ENCODE results near the gene DOK5.

DNA sequence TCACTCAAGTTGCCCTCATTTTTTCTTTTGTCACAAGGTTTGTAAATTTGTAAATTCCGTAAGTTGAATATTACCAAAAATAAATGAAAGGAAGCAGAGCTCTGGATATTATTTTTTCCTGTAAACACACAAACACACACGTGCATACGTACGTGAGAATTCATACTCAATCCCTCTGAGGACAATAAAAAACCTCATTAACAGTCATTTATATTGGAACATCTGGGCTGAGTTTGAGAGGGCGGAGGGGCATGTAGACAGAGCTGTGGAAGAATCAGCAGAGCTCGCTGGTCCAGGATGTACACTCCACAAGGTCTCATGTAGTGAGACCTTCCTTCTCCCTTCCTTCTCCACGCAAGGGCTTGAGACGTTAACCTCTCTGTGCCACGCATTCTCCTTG lies 24.2 kb upstream of the DOK5 start:
- TF ChIP-seq, protein P1, sequence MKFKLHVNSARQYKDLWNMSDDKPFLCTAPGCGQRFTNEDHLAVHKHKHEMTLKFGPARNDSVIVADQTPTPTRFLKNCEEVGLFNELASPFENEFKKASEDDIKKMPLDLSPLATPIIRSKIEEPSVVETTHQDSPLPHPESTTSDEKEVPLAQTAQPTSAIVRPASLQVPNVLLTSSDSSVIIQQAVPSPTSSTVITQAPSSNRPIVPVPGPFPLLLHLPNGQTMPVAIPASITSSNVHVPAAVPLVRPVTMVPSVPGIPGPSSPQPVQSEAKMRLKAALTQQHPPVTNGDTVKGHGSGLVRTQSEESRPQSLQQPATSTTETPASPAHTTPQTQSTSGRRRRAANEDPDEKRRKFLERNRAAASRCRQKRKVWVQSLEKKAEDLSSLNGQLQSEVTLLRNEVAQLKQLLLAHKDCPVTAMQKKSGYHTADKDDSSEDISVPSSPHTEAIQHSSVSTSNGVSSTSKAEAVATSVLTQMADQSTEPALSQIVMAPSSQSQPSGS (IDR thresholded peaks at IDR 0.05; ENCODE audit: low read length), result no peak
- no peak for TF ChIP-seq GTF2F1 (IDR thresholded peaks at IDR 0.05; ENCODE audit: borderline replicate concordance, low read depth, low read length)
- no peak for TF ChIP-seq RAD21 (IDR thresholded peaks at IDR 0.05 in 1 of 2, conservative IDR thresholded peaks at IDR 0.05 in 1 of 2; ENCODE audit: low read depth in 2 of 2, low read length in 2 of 2)
